ENCODE data around the gene POLR3A. TPM values are rescaled to one million over a fixed set of nuclear protein-coding genes. Genes with fewer than 3 reads are reported as not detected.
"Not testable (repeated sequence)": the region's sequence is repeated elsewhere in the genome, so short reads cannot be mapped to it uniquely, and the experiment has no call there.

The POLR3A gene
- polyA plus RNA-seq, 1 donor from 2014 or later, result 15.6 TPM

- H4K20me1 ChIP-seq (ENCODE audit: insufficient read depth), result no peaks in the 10 kb centered on the region
- H3K9me3 ChIP-seq (ENCODE audit: low read length), result no peaks in the 10 kb centered on the region
- no peaks in the 10 kb centered on the region for H3K79me2 ChIP-seq (replicated peaks; ENCODE audit: insufficient read depth, low read length)
- H3K4me3 ChIP-seq (ENCODE audit: low read length), result no peak overlapping the region
- no peaks in the 10 kb centered on the region for H3F3A ChIP-seq (ENCODE audit: insufficient read depth, low read length, poor library complexity, severe bottlenecking)
- H3K9ac ChIP-seq (ENCODE audit: low read length), result no peak overlapping the region
- TF ChIP-seq SMC3 (conservative IDR thresholded peaks at IDR 0.05; ENCODE audit: poor library complexity) (no peak), RAD21 (conservative IDR thresholded peaks at IDR 0.05) (no peak), EP300 (conservative IDR thresholded peaks at IDR 0.05; ENCODE audit: poor library complexity, severe bottlenecking) (no peak), EZH2 (IDR thresholded peaks at IDR 0.05; ENCODE audit: borderline replicate concordance, insufficient read depth, low read length, poor library complexity, severe bottlenecking) (no peak), CTCF (IDR thresholded peaks at IDR 0.05; ENCODE audit: poor library complexity, severe bottlenecking) (no peak), POLR2AphosphoS5 (IDR thresholded peaks at IDR 0.05) (no peak), TAF1 (IDR thresholded peaks at IDR 0.05; ENCODE audit: low read depth) (no peak), MXI1 (conservative IDR thresholded peaks at IDR 0.05; ENCODE audit: poor library complexity, severe bottlenecking) (no peak)
- TF ChIP-seq, protein P1, sequence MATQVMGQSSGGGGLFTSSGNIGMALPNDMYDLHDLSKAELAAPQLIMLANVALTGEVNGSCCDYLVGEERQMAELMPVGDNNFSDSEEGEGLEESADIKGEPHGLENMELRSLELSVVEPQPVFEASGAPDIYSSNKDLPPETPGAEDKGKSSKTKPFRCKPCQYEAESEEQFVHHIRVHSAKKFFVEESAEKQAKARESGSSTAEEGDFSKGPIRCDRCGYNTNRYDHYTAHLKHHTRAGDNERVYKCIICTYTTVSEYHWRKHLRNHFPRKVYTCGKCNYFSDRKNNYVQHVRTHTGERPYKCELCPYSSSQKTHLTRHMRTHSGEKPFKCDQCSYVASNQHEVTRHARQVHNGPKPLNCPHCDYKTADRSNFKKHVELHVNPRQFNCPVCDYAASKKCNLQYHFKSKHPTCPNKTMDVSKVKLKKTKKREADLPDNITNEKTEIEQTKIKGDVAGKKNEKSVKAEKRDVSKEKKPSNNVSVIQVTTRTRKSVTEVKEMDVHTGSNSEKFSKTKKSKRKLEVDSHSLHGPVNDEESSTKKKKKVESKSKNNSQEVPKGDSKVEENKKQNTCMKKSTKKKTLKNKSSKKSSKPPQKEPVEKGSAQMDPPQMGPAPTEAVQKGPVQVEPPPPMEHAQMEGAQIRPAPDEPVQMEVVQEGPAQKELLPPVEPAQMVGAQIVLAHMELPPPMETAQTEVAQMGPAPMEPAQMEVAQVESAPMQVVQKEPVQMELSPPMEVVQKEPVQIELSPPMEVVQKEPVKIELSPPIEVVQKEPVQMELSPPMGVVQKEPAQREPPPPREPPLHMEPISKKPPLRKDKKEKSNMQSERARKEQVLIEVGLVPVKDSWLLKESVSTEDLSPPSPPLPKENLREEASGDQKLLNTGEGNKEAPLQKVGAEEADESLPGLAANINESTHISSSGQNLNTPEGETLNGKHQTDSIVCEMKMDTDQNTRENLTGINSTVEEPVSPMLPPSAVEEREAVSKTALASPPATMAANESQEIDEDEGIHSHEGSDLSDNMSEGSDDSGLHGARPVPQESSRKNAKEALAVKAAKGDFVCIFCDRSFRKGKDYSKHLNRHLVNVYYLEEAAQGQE (IDR thresholded peaks at IDR 0.05; ENCODE audit: borderline replicate concordance), result no peak
- H3K27me3 ChIP-seq (ENCODE audit: insufficient read depth, low read depth, low read length), result no peaks in the 10 kb centered on the region
- H3K36me3 ChIP-seq (ENCODE audit: insufficient read depth, low read length), result no peaks in the 10 kb centered on the region
- H3K27ac ChIP-seq (ENCODE audit: low read length), result no peak overlapping the region
- H2AFZ ChIP-seq (ENCODE audit: low read depth, low read length), result no peak overlapping the region
- H3K9me2 ChIP-seq (ENCODE audit: insufficient read depth, low read length), result no peaks in the 10 kb centered on the region
- no peak overlapping the region for H3K4me2 ChIP-seq (ENCODE audit: low read length)
These were observed 36.7 kb upstream of the POLR3A start for GRCh38 chr10:78066012-78066411.

DNA sequence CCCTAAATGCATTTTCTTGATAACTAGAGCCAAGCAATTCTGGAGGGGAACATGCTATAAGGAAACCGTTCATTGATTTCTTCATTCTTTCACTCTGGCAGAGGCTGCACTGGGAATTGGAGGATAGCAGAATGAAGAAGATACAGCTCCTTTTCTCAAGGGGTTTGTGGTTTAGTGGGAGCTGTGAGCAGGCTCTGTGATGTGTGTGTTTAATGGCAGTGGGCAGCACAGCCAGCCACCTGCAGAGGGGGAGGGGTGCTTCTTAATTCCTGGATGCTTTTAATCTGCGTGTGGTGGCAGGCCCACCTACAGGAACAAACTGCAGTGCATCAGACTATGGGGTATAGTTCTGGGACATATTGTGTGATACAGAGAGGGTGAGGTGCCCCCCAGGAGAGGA lies 36.3 kb upstream of the POLR3A start:
- H4K20me1 ChIP-seq (ENCODE audit: insufficient read depth), result no peaks in the 10 kb centered on the region
- H3K4me2 ChIP-seq (ENCODE audit: low read length), result no peak overlapping the region
- no peaks in the 10 kb centered on the region for H3F3A ChIP-seq (ENCODE audit: insufficient read depth, low read length, poor library complexity, severe bottlenecking)
- H3K9me2 ChIP-seq (ENCODE audit: insufficient read depth, low read length), result no peaks in the 10 kb centered on the region
- H3K79me2 ChIP-seq (replicated peaks; ENCODE audit: insufficient read depth, low read length), result no peaks in the 10 kb centered on the region
- H3K27me3 ChIP-seq (ENCODE audit: insufficient read depth, low read depth, low read length), result no peaks in the 10 kb centered on the region
- no peak overlapping the region for H2AFZ ChIP-seq (ENCODE audit: low read depth, low read length)
- H3K4me3 ChIP-seq (ENCODE audit: low read length), result no peak overlapping the region
- H3K27ac ChIP-seq (ENCODE audit: low read length), result no peak overlapping the region
- no peak overlapping the region for H3K9ac ChIP-seq (ENCODE audit: low read length)
- H3K9me3 ChIP-seq (ENCODE audit: low read length), result no peaks in the 10 kb centered on the region
- H3K36me3 ChIP-seq (ENCODE audit: insufficient read depth, low read length), result no peaks in the 10 kb centered on the region
- no peak for TF ChIP-seq MXI1 (conservative IDR thresholded peaks at IDR 0.05; ENCODE audit: poor library complexity, severe bottlenecking)
- no peak for TF ChIP-seq EP300 (conservative IDR thresholded peaks at IDR 0.05; ENCODE audit: poor library complexity, severe bottlenecking)
- TF ChIP-seq RAD21 (conservative IDR thresholded peaks at IDR 0.05), result no peak
- no peak for TF ChIP-seq EZH2 (IDR thresholded peaks at IDR 0.05; ENCODE audit: borderline replicate concordance, insufficient read depth, low read length, poor library complexity, severe bottlenecking)
- TF ChIP-seq TAF1 (IDR thresholded peaks at IDR 0.05; ENCODE audit: low read depth), result no peak
- no peak for TF ChIP-seq CTCF (IDR thresholded peaks at IDR 0.05; ENCODE audit: poor library complexity, severe bottlenecking)
- TF ChIP-seq SMC3 (conservative IDR thresholded peaks at IDR 0.05; ENCODE audit: poor library complexity), result no peak
- TF ChIP-seq, protein P1 (IDR thresholded peaks at IDR 0.05; ENCODE audit: borderline replicate concordance), result no peak
- no peak for TF ChIP-seq POLR2AphosphoS5 (IDR thresholded peaks at IDR 0.05)

DNA sequence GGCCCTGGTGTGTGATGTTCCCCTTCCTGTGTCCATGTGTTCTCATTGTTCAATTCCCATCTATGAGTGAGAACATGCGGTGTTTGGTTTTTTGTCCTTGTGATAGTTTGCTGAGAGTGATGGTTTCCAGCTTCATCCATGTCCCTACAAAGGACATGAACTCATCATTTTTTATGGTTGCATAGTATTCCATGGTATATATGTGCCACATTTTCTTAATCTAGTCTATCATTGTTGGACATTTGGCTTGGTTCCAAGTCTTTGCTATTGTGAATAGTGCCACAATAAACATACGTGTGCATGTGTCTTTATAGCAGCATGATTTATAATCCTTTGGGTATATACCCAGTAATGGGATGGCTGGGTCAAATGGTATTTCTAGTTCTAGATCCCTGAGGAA lies 35.6 kb upstream of the POLR3A start:
- H3K27me3 ChIP-seq (ENCODE audit: insufficient read depth, low read depth, low read length); H3K4me3 ChIP-seq (ENCODE audit: low read length); H3K9me3 ChIP-seq (ENCODE audit: low read length); H4K20me1 ChIP-seq (ENCODE audit: insufficient read depth); H3K36me3 ChIP-seq (ENCODE audit: insufficient read depth, low read length); H3F3A ChIP-seq (ENCODE audit: insufficient read depth, low read length, poor library complexity, severe bottlenecking); H3K9me2 ChIP-seq (ENCODE audit: insufficient read depth, low read length); H3K27ac ChIP-seq (ENCODE audit: low read length); H3K9ac ChIP-seq (ENCODE audit: low read length); H2AFZ ChIP-seq (ENCODE audit: low read depth, low read length); H3K79me2 ChIP-seq (replicated peaks; ENCODE audit: insufficient read depth, low read length); H3K4me2 ChIP-seq (ENCODE audit: low read length): not testable (repeated sequence)

Data from neural cell (in vitro differentiated cells).